Breast epithelium (tissue), 4 donors: ENCODE results near the gene RTP3. TPM values are rescaled to one million over a fixed set of nuclear protein-coding genes. Genes with fewer than 3 reads are reported as not detected.
"Not testable (repeated sequence)": the region's sequence is repeated elsewhere in the genome, so short reads cannot be mapped to it uniquely, and the experiment has no call there.

Experiments used
- DNase-seq, 2 donors: peaks; one replicate each; pipeline ENCODE4 v3.0.0-alpha.2; 2019; ENCODE audit warnings: low spot score in 2 of 2
- H3K27ac ChIP-seq, 2 donors: fragments of 200-600 bp; sonication (generic) in 1 of 2; one replicate each; pipeline ENCODE4 v1.5.1; 2016 to 2019; ENCODE audit warnings: mild to moderate bottlenecking in 1 of 2
- H3K27me3 ChIP-seq, 2 donors: fragments of 200-600 bp; sonication (generic) in 1 of 2; one replicate each; pipeline versions ENCODE4 v1.5.1 to v1.6.0; 2017 to 2019; ENCODE audit warnings: control low read depth in 1 of 2, mild to moderate bottlenecking in 1 of 2
- H3K36me3 ChIP-seq: fragments of 200-600 bp; one replicate; pipeline ENCODE4 v1.5.1; 2019
- H3K4me1 ChIP-seq, 2 donors: fragments of 200-600 bp; sonication (generic); one replicate each; pipeline ENCODE4 v1.5.1; 2016 to 2019; ENCODE audit warnings: control low read depth in 1 of 2
- H3K4me3 ChIP-seq, 3 donors: fragments of 200-600 bp; sonication (generic); 1 replicate in 2 of 3; 2 replicates in 1 of 3; pipeline ENCODE4 v1.5.1; 2016 to 2019; ENCODE audit warnings: mild to moderate bottlenecking in 3 of 3, moderate library complexity in 2 of 3
- H3K9me3 ChIP-seq, 2 donors: fragments of 200-600 bp; sonication (generic) in 1 of 2; one replicate each; pipeline ENCODE4 v1.5.1; 2016 to 2019; ENCODE audit warnings: control low read depth in 1 of 2
- CTCF ChIP-seq, 3 donors: fragments of 450-650 bp; IDR thresholded peaks; one replicate each; pipeline ENCODE4 v1.5.1; 2016 to 2017; ENCODE audit warnings: antibody characterized with exemption in 3 of 3, mild to moderate bottlenecking in 3 of 3, moderate library complexity in 3 of 3
- POLR2A ChIP-seq: fragments of 450-650 bp; IDR thresholded peaks from one replicate; pipeline ENCODE4 v1.6.1; 2016; ENCODE audit warnings: antibody characterized with exemption, mild to moderate bottlenecking, moderate library complexity
- POLR2AphosphoS5 ChIP-seq, 3 donors: sonication (generic); formaldehyde crosslinking; IDR thresholded peaks; one replicate each; pipeline ENCODE4 v1.6.1; 2017; ENCODE audit warnings: antibody characterized with exemption in 3 of 3
- intact Hi-C: fragments of 100-400 bp; cut with DNase I; formaldehyde crosslinking; loops from one replicate; pipeline ENCODE4 v1.15.1; 2023; ENCODE audit warnings: low total_unique reads
- total RNA-seq, 3 donors: library from RNA; depleted of rRNA; stranded (reverse); fragments of >200 nt; gene quantifications; one replicate each; pipeline ENCODE4 v1.1.0, GENCODE V29; 2016

RTP3 gene
- total RNA-seq, 3 donors from 2014 or later: not detected

GRCh38 chr3:46542344-46542743, 44.6 kb downstream of the RTP3 start:
- Histone ChIP-seq H3K4me1 (no peaks in the 10 kb centered on the region), H3K27ac (no peak overlapping the region), H3K4me3 (no peak overlapping the region), H3K27me3 (no peaks in the 10 kb centered on the region), H3K36me3 (no peaks in the 10 kb centered on the region), H3K9me3 (no peaks in the 10 kb centered on the region)
- intact Hi-C loops: no loop called here
- DNase-seq: no peak
- TF ChIP-seq POLR2A (no peak), POLR2AphosphoS5 (IDR thresholded peaks at IDR 0.05) (no peak), CTCF (IDR thresholded peaks at IDR 0.05) (no peak)

- no peaks in the 10 kb centered on the region for H3K36me3 ChIP-seq
- H3K27ac ChIP-seq: no peak overlapping the region
- intact Hi-C loops: no loop called here
- no peak for DNase-seq
- no peaks in the 10 kb centered on the region for H3K9me3 ChIP-seq
- TF ChIP-seq CTCF (IDR thresholded peaks at IDR 0.05) (no peak), POLR2A (no peak), POLR2AphosphoS5 (IDR thresholded peaks at IDR 0.05) (no peak)
- no peaks in the 10 kb centered on the region for H3K4me1 ChIP-seq
- no peak overlapping the region for H3K4me3 ChIP-seq
- H3K27me3 ChIP-seq: no peaks in the 10 kb centered on the region
Measured at GRCh38 chr3:46542801-46543201, 45.0 kb downstream of the RTP3 start.

- no peak overlapping the region for H3K27ac ChIP-seq
- TF ChIP-seq POLR2AphosphoS5 (IDR thresholded peaks at IDR 0.05): no peak
- intact Hi-C loops: no loop called here
- no peaks in the 10 kb centered on the region for H3K36me3 ChIP-seq
- no peak for DNase-seq
- H3K4me3 ChIP-seq: no peak overlapping the region
- H3K4me1 ChIP-seq: no peaks in the 10 kb centered on the region
- H3K27me3 ChIP-seq: no peaks in the 10 kb centered on the region
- no peaks in the 10 kb centered on the region for H3K9me3 ChIP-seq
Measured at GRCh38 chr3:46544771-46545503, 47.2 kb downstream of the RTP3 start.

- no peak for TF ChIP-seq CTCF (IDR thresholded peaks at IDR 0.05)
- no peak for TF ChIP-seq POLR2A
- no peak for TF ChIP-seq POLR2AphosphoS5 (IDR thresholded peaks at IDR 0.05)
- Histone ChIP-seq H3K9me3 (no peaks in the 10 kb centered on the region), H3K27ac (no peak overlapping the region), H3K36me3 (no peaks in the 10 kb centered on the region), H3K4me1 (no peaks in the 10 kb centered on the region), H3K27me3 (no peaks in the 10 kb centered on the region), H3K4me3 (no peak overlapping the region)
- no peak for DNase-seq
- intact Hi-C loops: no loop called here
Measured at GRCh38 chr3:46545818-46546630, 48.2 kb downstream of the RTP3 start.

GRCh38 chr3:46546896-46547440, 49.2 kb downstream of the RTP3 start:
- Histone ChIP-seq H3K36me3 (no peaks in the 10 kb centered on the region), H3K4me1 (no peaks in the 10 kb centered on the region), H3K27ac (no peak overlapping the region), H3K9me3 (no peaks in the 10 kb centered on the region), H3K4me3 (no peak overlapping the region), H3K27me3 (no peaks in the 10 kb centered on the region)
- intact Hi-C loops: no loop called here
- no peak for DNase-seq
- no peak for TF ChIP-seq CTCF (IDR thresholded peaks at IDR 0.05)
- TF ChIP-seq POLR2A: no peak
- TF ChIP-seq POLR2AphosphoS5 (IDR thresholded peaks at IDR 0.05): no peak

GRCh38 chr3:46548611-46549010, 50.8 kb downstream of the RTP3 start:
- DNase-seq, H3K9me3 ChIP-seq, H3K27ac ChIP-seq, H3K4me1 ChIP-seq, H3K36me3 ChIP-seq, H3K27me3 ChIP-seq, intact Hi-C loops, H3K4me3 ChIP-seq: not testable (repeated sequence)
